CD4-positive, alpha-beta T cell treated with Interleukin-2 at 100 ng/mL for 4 hours (primary cell): ENCODE results near the gene NT5C1A.
A peak's percentile ranks its signal among the peaks of the same experiment; 100 is the strongest.

ENCODE experiments used
- DNase-seq: peaks from one replicate; pipeline ENCODE4 v3.0.0-alpha.2; 2020; ENCODE audit warnings: low spot score

The NT5C1A gene

DNA sequence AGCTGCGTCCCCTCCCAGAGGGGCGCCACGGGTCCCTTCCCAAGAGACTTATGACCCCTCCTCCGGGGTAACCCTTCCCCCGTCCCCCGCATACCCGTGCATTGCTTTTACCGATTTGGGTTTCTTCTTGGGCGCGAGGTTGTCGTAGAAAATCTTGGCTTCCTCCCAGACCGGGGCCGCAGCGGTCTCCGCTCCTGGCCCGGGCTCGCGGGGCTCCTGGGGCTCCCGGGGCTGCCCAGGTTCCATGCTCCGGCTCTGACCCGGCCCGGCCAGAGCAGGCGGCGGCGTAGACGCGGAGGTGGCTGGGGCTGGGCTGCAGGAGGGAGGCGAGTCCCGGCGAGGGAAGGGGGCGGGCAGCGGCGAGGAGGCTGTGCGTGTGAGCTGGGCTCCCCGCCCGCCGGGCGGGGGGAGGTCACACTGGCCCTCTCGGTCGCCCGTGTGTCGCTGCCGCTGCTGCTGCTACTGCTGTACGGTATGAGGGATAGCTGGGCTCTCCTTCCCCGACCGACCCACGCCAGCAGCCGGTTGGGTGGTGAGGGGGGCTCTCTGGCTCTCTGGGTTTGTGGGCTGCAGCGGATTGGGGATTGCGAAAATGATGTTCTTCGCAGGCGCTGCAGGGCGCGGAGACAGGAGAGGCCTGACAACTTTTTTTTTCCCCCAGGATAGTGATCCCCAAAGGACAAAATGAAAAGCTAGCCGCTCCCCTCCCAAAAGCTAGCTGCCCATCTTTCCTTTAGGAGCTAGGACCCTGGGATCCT lies at the start of gene NT5C1A:
NT5C1A (minus strand) TSS at position 315 of the 758 bp plus-strand sequence; CDS start at position 246, 69 bp downstream.
- no peak for DNase-seq

DNA sequence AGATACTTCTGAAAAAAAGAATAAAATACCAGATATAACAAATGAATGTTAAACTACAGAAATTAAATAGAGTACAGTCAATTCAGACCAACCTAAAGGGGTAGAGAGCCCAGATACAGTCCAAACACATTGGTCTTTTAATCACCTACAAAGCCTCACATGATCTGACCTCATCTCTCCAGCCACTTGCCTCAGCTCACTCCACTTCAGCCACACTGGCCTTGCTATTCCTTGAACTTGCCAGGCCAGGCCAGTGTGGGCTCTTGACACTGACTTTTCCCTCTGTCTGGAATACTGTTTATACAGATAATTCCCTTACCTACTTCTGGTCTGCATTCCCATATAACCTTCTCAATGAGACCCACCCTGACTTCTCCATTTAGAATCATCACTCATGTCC lies 49.8 kb upstream of the NT5C1A start:
- no peak for DNase-seq

DNA sequence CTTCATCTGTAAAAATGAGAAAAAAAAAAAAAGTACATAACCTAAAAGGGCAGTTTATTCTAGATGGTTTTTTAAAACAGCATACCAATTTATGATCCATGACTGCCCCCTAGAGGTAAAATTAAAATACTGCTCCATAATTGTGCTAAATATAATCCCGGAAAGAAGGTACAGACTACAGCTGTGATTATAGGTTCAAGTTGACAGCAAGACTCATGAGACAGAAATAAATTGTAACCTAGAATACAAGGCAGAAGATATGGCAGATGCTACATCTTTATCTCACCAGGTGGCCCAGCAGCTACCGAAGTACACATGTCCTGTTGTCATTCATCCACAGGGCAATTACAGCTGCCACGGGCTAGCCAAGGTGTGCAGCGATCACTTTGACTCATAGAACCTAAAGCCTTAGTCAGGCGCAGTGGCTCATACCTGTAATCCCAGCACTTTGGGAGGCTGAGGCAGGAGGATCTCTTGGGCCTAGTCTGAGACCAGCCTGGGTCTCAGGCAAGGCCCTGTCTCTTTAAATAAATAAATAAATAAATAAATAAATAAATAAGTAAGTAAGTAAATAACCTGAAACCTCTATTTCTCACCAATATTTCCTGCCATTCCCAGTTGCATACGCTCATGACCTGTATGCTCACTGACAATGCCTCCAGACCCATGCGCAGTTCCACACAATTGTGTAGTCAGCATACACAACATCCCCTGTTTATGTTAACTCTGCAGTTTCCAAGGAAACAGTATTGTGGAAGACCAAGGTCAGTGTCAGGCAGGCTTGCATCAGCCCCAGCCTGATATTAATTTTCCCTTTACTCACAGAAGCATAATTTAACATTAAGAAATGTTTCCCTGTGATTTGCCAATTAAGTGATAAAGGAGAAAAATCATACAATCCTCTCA lies 48.4 kb upstream of the NT5C1A start:
- peak; percentile 84 for DNase-seq

DNA sequence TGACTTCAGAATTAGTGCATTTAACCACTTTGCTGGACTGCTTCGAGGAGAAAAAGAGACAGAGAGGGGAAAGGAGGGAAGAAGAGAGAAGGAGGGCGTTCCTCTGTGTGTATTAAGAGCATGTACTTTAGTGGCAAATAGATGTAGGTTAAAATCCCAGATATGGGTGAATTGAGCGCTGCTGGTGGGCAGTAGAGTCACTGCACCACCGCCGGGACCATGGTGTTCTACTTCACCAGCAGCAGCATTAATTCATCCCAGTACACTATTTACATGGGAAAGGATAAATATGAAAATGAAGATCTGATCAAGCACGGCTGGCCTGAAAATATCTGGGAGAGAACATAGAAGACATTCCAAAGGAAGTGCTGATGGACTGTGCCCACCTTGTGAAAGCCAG lies 45.9 kb upstream of the NT5C1A start:
- no peak for DNase-seq

DNA sequence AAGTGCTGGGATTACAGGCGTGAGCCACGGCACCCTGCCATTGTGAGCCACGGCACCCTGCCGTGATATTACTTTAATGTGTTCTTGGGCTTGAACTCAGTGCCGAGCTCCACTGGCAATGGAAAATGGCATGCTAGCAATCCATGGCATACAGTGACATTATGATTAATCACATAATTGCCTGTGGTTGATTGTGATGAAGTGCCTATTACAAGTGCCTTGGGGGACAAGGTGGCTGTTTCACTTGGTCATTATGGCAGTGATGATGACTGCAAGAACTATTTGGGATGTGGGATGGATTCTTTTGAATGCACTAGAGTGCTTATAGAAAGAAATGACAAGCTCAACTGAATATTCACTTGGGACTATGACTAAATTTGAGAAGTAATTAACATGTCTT lies 41.6 kb upstream of the NT5C1A start:
- no peak for DNase-seq

DNA sequence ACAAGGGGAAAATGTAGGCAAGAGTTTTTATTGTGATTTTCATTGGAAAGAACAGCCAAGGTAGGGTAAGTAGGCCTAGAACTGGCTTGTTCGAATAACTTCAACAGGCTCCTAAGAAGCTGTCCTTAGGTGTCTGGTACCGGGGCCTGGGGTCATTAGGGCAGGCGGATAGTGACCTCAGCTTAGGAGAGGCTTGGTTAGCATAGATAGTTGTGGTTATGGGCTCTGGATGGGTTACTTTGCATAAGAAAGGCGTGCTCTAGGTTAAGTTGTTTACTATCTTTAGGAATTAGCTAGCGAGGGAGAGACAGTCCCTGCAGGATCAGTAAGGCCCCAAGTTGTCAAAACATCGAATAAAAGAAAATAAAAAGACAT lies 40.0 kb upstream of the NT5C1A start:
- no peak for DNase-seq

DNA sequence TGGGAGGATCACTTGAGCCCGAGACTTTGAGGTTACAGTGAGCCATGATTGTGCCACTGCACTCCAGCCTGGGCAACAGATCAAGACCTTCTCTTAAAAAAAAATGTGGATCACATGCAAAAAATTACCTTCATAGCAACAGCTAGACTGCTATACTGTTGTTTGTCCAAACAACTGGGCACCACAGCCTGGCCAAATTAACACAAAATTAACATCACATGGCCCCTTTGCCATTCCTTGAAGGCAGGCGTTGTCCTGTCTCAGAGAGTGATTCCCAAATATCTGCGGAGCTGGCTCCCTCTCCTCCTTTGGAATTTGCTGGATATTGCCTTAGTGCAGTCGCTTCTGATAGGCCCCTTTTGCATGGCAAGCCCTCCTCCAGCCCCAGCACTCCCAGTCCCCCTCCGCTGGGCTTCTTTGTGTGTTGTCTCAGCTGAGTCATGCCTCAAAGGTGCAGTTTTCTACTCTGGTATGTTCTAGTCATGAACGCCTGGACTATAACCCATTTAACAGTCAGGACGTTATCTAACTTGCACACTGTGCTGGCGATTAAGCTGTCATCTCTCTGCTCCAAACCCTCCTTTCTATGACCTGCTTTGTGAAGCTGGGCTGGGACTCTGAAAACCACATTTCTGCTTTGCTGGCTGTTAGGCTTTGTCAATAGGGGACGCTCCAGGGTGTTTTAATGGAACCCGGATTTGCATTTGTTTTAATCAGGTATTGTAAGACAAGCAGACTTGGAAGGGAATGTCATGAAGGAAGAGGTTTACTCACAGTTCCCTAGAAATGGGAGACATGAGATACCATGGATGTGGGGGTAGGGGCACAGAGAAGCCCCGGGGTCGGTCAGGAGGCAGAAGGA lies 39.4 kb upstream of the NT5C1A start:
- DNase-seq = no peak

DNA sequence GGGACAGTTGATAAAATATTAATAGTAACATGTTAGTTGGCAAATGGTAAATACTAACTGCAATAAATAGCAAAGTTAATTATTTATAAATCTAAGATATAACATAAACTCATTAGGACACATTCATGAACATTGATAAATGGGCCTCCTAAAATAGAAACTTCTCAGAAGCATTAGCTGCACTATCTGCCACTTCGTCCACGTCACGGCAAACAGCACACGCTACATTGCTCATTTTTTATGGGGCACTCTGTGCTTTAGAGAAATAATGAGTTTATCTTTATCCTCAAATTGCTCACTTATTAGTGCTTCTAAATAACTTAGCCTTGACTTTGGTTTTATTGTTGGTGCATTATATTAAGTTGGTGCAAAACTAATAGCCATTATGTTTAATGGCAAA lies 35.6 kb upstream of the NT5C1A start:
- no peak for DNase-seq

DNA sequence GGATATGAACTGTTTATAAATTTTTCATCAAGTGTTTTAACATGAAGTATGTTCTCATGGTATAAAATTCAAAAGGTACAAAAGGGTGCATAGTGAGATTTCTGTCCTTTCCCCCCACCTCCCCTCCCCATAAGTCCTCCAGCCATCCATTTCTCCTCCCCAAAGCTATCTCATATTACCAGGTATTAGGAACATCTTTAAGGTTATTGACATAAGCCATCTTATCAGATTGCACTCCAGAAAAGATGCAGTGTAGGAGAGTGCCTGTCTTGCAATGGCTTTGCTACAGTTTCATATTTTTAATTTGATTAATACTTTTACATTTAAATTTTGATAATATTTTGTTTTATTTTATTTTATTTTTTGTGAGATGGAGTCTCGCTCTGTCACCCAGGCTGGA lies 32.9 kb upstream of the NT5C1A start:
- no peak for DNase-seq

DNA sequence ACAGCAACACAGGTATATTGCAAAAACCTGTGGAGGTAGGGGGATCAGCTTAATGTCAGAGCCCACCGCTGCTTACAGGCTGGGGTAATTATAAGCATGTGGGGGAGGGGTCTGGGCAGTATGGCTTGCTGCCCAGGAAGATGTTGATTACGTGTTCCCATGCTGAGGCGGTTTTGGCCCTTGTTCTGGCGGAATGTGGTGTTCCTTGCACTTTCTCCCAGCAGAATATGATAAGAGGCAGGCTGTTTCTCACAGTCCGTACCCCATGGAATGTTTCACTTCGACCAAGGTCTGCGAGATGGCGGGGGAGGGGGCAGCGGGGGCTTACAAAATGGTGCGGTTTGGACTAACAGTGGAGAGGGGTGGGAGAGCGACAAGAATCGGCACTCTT lies 29.1 kb upstream of the NT5C1A start:
- no peak for DNase-seq

DNA sequence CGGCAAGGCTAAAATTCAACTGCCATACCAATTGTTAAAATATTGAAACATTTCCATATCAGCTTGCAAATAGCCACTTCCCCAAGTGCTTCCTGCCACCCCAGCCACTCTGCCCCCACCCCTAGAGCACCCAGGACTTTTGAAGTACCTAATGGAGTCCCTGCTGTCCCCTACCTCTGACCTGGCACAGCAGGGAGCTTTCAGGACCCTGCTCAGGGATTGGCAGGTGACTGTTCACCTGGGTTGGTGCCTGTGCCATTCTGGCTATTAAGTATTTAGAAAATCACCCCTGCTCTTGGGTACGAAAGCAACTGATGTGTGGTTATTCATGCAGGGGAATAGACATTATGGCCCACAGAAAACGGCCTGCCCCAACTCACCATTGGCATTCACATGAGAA lies 28.4 kb upstream of the NT5C1A start:
- no peak for DNase-seq

DNA sequence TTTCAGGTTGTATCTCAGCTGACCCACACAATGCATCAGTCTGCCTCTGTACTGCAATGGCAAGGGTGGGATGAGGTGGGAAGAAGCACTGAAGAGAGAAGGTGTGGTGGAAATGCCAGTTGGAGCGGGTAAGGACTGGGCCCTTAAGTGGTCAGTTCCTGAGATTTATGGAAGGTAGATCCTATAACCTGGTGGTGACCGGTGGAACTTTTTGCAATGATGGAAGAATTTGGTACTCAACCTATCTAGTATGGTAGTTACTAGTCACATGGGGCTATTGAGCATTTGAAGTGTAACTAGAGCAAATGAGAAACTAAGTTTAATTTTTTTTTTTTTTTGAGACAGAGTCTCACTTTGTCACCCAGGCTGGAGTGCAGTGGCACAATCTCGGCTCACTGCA lies 27.5 kb upstream of the NT5C1A start:
- DNase-seq = no peak

DNA sequence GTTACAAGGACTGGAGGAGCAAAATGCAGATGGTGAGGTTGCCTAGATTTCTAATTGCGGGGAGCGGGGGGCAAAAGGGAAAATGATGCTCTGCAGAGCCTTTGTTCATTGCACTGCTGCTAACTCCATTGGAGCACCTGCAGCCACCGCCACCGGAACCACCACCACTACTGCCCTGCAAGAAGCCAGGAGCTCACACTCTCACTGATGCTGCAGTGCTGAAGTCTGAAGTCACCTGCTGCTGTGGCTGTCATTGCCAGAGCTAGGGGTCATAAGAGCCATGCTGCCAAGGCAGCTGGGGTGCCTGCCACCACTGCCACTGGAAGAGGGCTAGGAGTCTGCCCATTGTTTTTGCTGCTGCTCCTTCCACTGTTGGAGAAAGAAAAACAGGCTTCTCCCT lies 26.7 kb upstream of the NT5C1A start:
- DNase-seq = no peak

DNA sequence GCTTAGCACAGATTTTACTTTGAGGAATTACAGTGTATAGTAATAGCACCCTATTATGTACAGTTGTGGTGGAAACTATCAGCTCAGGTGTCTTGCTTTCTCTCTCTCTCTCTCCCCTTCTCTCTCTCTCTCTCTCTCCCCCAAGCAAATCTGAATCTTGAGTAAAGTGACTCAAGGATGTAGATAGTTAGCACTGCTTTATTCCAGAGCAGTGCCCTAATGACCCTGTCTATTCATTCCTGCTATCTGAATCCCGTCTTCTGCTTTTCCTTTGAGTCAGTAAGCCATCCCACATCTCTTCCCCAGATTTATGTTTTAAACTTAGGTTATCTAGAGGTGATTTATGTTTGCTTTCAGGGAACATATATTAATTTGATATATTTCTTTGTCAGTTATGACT lies 24.5 kb upstream of the NT5C1A start:
- no peak for DNase-seq

DNA sequence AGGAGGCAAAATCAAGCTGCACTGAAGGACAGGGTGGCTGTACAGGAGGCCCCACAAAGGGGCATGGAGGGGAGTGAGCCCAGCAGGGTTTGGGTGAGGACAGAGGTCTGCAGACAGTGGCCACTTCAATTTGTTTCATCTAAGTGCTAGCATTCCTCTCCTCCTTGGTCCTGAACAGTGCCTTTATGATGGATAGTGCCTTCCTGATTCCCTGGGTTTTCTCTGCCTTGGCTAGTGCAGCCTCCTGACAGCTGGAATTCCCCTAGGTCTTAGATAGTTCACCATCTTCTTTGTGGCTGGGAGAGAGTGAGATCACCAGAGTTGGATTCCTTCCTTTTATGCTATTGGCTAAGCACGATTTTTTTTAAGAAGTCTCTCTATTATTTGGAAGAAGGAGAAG lies 23.1 kb upstream of the NT5C1A start:
- no peak for DNase-seq

DNA sequence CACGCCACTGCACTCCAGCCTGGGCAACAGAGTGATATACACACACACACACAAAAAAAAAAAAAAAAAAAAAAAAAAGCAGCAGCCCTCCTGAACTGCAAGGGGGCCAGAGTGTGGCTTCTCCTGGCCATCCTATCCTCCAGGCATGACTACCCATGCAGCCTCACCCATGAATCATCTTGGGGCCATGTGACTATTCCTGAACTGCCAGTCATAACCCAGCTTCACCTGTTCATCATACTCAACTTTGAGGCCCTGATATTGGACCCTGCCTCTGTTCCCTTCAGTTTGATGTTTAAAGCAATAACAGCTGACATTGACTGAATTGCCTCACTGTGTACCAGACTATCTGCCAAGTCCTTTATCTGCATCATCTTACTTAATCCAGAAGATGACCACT lies 22.1 kb upstream of the NT5C1A start:
- DNase-seq = peak; percentile 40

DNA sequence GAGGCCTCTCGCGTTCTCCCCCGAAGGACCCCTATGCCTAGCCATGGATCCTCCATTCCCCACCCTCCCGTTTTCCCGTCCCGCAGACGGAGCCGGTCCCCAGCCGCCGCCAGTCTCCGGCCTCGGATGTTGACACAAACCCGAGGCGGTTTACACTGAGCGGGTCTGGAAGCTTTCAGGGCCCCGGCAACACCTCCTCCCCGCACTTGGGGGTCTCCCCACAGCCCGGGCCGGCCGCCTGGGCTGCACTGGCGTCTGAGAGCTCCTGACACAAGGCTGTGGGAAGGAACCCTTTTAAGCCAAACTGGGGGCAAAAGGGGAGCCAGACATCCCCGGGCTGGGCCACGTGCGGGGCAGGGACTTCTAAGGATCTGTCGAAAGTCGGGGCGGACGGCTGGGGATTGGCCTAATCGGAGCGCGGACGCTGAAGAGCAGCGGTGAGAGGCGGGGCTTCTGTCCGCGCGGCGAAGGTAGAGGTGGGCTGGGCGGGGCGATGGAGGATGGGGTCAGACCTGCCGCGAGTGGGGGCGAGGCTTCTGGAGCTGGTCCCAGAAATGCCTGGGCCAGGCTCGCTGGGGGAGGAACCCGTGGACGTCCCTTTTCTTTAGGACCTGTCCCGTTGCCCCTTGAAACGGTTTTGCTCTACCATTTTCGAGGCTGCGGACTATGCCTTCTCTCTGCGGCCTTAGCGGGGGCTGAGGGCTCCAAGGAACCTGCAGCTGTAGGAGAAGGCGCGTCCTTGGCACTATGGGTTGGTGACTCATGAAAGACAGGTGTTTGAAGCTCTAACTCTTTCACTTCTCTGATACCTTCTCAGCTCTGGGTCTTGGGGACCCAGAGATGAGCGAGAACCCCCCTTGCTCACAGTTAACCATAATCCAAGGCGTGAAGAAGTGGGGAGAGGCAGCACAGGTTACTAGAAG lies 20.5 kb upstream of the NT5C1A start:
- peak; percentile 42 for DNase-seq

DNA sequence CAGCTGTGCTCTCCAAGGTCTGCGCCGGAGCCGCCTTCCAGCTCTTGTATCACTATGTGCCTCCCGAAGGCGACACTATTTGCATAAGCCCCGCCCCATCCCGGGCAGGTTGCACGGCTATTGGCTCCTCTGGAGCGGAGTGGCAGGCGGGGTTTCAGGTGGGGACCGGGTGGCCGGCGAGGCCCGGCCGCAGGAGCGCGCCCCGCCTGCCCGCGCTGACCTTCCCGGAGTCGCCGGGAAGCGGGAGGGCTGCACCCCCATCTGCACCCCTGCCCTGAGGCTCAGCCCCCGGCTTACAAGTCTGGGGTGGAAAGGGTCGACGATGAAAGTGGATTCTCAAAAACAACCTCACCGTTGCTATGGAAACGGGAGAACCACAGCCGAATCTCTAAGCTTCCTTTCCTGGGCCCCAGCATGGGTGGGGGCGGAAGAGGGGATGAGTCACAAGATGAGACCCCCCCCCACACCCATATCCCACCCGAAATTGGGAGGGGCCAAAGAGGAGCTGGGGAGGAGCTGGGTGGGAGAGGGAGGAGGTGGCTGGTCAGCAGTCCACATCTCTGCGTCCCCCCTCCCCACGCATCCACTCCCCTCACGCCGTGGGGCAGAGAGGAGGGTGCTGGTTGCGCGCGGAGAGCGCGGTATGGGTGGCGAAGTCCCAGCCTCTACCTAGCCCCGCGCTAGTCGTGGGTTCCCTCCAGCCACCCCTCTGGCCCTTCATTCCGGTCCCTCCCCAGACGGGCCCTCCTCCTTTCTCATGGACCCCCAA lies 19.7 kb upstream of the NT5C1A start, which contains the start of gene HPCAL4:
HPCAL4 (minus strand) TSS at position 51 of the 769 bp plus-strand sequence. CDS start 6,830 bp downstream, outside the sequence.
- peak; percentile 95 for DNase-seq

DNA sequence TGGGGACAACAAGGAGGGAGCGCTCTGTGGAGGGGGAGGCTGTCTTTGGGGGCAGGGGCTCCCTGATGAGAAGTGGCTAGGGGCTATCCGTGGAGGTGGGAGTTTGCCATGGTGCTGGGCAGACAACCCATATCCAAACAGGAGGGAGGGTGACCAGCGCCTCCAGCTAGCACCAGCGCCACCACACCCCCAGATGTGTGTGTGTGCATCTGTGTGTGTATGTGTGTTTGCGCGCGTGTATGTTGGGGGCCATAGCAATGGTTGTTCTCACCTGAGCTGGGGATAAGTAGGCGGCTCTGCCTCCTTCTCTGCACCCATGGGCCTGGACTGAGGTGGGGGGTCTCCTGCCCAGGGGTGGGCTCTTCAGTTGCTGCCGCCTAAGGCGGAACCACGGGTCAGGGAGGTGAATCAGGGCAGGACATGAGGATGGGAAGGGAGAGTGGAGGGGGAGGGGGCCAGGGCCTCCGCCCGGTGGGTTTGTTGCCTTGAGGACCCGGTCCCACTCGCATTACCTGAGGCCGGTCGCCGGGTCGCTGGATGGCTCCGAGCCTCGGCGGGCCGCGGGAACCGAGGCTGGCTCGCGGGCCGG lies 19.0 kb upstream of the NT5C1A start:
- DNase-seq = peak; percentile 32

DNA sequence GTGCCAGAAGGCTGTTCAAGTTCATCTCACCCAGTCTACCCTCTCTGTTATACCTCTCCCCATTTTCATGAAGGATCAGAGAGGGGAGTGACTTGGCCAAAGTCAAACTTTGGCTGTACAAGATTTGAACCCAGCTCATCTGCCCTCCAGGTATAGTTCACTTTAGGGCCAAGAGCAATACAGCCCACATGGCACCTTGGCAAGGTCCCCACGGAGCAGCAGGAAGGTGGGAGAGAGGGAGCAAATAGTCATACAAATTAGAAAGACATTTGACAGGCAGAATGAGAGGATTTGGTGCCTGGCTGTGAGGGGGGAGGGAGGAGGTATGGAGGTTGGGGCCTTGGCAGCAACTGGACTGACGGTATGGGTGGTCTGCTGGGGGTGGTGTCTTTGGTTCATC lies 18.3 kb upstream of the NT5C1A start:
- no peak for DNase-seq
